GM12873 (cell line): ENCODE measurements around the gene CUEDC1.

Experiments used
- TF ChIP-seq, protein P1 (sequence below): IDR thresholded peaks from 2 replicates; pipeline ENCODE4 v1.5.1; 2012; ENCODE audit warnings: low read depth, mild to moderate bottlenecking, moderate library complexity, low read length, control low read depth; ENCODE audit not compliant: insufficient read depth; ENCODE audit errors: missing control alignments

The CUEDC1 gene

GRCh38 chr17:57962279-57963148, 7.3 kb upstream of the CUEDC1 start:
- TF ChIP-seq, protein P1, sequence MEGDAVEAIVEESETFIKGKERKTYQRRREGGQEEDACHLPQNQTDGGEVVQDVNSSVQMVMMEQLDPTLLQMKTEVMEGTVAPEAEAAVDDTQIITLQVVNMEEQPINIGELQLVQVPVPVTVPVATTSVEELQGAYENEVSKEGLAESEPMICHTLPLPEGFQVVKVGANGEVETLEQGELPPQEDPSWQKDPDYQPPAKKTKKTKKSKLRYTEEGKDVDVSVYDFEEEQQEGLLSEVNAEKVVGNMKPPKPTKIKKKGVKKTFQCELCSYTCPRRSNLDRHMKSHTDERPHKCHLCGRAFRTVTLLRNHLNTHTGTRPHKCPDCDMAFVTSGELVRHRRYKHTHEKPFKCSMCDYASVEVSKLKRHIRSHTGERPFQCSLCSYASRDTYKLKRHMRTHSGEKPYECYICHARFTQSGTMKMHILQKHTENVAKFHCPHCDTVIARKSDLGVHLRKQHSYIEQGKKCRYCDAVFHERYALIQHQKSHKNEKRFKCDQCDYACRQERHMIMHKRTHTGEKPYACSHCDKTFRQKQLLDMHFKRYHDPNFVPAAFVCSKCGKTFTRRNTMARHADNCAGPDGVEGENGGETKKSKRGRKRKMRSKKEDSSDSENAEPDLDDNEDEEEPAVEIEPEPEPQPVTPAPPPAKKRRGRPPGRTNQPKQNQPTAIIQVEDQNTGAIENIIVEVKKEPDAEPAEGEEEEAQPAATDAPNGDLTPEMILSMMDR: no peak

GRCh38 chr17:57959929-57960328, 4.7 kb upstream of the CUEDC1 start:
- TF ChIP-seq, protein P1: no peak

GRCh38 chr17:57957886-57958285, 2.7 kb upstream of the CUEDC1 start:
- TF ChIP-seq, protein P1: no peak

GRCh38 chr17:57957120-57957850, 2.1 kb upstream of the CUEDC1 start:
- TF ChIP-seq, protein P1: no peak

DNA sequence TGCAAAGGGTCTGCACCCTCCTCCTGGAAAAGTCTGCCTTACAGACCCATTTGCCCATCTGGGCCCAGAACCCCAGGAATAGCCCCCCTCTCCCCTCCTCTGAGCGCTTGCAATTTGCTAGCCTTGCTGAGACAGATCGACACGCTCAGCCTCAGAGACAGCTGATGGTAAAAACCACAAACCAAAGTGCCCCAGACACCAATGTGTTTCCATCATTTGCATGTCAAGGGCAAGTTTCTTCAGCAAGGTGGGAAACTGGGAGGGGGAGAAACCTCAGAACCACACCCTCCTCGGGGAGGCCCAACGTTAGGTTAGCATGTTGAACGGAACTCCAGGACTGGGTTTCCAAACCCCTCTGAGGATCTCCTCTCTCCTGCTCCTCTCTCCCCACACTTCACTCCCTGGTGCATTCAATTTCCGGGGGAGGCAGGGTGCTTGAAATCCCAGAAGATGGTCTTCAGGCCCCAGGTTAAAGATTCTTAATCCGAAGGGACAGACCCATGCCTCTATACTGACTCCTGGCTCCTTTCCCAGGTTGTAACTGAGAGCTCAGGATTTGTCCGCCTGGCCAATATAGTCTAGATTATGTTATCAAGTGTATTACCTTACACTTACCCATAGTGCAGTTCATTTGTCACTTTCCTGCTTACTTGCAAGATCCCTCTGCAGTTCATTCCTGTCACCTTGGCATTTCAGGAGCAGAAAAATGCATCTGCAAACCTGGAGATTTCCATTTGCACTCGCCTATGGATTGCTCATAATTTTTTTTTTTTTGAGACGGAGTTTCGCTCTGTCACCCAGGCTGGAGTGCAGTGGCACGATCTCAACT, 1.3 kb upstream of the CUEDC1 start:
- TF ChIP-seq, protein P1: no peak

DNA sequence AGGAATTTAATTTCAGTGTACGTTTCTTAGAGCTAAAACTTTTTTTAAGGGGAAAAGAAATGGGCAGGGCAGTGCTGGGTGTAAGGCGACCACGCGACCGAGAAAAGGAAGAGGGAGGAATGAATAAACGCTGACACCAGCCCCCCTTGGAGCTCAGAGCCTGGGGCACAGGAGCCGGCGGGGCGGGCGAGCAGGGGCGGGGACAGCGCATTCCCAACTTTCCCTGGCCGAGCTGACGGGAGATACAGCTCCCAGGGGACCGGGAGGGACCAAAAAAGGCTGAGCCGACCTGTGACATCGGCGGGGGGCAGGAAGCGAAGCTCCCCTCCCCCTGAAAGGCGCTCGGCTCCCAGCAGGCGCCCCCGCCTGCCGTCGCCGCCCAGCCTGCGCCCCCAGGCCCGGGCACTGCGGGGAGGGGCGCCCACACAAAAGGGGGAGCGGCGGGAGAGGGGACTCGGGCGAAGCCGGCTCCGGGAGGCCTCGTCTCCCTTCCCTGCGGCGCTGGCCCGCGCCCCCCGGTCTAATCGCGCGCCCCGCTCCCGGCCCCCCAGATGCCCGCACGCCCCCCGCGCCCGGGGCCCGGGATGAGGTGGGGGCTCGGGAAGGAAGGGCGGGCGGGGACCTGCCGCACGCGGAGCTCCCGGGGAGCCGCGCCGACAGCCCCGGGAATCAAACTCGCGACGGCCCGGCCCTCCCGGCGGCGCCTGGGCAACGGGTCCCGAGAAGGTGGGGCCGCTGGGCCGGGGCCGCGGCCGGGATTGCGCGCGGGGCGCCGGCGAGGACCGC, 622 bp downstream of the CUEDC1 start:
- TF ChIP-seq, protein P1: no peak
